ENCODE measurements around the gene PLK3.

DNA sequence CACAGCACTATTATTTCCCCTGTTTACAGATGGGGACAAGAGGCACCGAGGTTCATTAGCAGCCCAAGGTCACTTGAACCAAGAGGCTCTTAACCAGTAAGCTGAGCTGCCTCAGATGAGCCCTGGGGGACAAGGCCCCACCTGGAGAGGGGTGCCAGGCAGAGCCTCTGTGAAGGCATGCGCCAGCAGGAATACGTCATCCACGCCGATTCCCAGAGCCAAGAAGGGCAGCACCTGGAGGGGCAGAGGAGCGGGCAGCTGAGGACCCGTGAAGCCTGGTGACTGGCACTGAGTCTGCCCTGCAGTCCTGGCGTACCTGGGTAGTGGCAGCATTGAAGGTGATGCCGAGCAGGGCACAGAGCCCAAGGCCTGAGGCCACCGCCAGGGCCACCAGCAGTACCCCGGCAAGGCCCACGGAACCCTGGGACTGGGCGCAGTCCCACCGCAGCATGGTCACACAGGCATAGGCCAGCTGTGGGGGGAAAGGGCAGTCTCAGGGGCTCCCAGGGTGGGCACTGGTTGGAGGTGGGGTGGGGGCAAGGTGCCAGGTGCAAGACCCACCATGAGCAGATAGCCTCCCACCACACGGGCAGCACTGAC, 28.8 kb downstream of the PLK3 start:
- TF ChIP-seq CTCF (IDR thresholded peaks at IDR 0.05) (no peak), POLR2A (IDR thresholded peaks at IDR 0.05) (no peak)

All from body of pancreas (tissue), 4 donors.